Central memory CD4-positive, alpha-beta T cell (primary cell): ENCODE results near the gene ANAPC10.
A peak's percentile ranks its signal among the peaks of the same experiment; 100 is the strongest.
"Not testable (repeated sequence)": the region's sequence is repeated elsewhere in the genome, so short reads cannot be mapped to it uniquely, and the experiment has no call there.

Experiments
- DNase-seq: peaks from one replicate; pipeline ENCODE4 v3.0.0; 2022
- total RNA-seq, 3 experiments: gene quantifications; one replicate each; lab custom pipeline; 2026; lab: John Stamatoyannopoulos, UW

The ANAPC10 gene, protein sequence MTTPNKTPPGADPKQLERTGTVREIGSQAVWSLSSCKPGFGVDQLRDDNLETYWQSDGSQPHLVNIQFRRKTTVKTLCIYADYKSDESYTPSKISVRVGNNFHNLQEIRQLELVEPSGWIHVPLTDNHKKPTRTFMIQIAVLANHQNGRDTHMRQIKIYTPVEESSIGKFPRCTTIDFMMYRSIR
- total RNA-seq: 3.7 to 5.1 (median 4.4) reads per million in 3 experiments

DNA sequence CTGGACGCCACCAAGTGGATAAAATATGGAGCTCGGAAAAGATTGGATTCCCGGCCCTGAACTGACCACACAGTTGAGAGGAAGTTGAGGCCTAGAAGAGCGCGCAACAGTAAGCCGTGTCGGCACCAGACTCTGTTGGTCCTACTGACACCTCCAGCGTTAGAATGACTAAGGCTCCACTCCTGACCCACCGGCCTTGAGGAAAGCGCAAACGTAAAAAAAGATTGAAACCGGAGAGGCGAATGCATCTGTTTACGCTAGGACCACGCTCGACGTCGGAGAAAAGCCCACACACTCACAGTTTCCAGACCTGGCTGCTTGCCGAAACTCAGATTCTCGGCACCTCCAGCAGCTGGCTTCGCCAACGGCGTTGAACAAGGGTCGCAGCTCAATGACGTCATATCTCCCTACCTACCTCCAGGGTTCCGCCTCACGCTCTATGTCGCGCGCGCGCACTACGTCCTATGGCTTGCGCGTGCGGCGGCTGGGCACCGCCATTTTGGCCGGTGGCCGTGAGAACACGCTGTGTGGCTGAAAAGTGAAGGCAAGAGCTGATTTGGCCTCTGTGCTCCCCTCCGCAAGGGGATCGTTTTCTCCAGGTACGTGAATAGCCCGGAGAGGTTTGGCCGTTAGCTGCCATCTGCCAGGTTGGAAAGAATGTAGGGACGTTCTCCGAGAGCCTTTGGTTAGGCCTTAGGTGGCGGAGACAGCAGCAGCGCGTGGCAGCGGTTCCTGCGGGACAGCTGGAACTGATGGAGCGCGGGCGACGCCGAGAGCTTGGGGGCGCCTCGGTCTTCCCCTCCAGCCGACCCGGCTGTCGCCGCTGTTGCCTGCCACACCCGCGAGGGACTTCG, at the start of gene ANAPC10, which contains the start of gene ABCE1:
TSS of gene ANAPC10 (minus strand) at position 376 of the 854 bp plus-strand sequence. CDS start 2,097 bp downstream, outside the sequence.
TSS of gene ABCE1 (plus strand) at position 491 of the 854 bp plus-strand sequence. CDS start 6,102 bp downstream, outside the sequence.
- peak; percentile 95 for DNase-seq

DNA sequence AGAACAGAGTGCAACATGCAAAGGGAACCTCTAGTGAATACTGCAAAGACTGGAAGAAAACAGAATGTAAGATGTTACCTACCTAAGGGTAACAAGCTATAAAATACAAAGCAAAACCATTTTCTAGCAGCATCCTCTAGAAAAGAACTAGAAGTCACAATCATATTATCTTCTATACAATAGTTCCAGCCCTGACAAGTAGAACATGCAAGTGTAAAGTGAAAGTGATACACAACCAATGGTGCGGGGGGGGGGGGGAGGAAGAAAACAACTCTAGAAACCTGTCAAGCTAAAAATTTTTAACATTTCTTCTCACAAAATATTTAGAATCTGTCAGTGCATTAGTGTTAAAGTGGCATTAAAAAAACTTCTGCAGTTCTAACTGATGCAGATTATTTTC, 38.2 kb upstream of the ANAPC10 start:
- not testable (repeated sequence) for DNase-seq

DNA sequence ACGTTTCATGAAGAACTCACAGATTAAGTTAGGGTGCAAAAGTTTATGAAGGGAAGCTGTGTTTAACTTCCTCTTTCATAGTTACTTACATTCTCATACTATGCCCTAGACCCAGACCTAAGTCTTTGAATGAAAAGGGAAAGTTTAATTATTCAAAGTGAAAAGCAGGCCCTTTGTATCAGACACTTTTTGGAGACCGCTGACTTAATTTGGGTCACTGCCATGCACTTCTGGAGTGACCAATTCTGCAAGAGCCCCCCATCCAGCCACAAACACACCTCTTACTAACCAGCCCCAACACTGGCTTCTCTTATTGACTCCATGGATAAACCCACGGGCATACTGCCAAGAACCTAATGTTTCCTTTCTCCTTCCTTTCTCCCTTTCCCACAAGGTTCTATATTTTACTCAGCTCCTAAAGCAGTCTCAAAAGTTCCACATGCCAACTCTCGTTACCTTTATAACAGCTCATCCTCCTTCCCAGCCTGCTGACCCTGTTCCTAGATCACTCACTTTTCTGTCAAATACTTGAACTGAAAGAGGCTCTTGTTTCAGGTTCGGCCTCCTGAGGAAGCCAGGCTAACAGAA, 34.6 kb upstream of the ANAPC10 start:
- DNase-seq: no peak

DNA sequence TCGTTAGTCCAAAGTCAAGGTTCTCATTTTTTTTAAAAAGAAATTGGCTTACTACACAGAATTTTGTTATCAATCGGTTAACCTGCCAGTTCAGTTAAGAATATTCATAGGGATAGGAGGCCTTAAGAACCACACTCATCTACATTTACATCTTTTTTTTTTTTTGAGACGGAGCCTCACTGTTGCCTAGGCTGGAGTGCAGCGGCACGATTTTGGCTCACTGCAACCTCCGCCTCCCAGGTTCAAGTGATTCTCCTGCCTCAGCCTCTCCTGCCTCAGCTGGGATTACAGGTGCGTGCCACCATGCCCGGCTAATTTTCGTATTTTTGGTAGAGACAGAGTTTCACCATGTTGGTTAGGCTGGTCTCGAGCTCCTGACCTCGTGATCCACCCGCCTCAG, 33.9 kb upstream of the ANAPC10 start:
- DNase-seq: no peak

DNA sequence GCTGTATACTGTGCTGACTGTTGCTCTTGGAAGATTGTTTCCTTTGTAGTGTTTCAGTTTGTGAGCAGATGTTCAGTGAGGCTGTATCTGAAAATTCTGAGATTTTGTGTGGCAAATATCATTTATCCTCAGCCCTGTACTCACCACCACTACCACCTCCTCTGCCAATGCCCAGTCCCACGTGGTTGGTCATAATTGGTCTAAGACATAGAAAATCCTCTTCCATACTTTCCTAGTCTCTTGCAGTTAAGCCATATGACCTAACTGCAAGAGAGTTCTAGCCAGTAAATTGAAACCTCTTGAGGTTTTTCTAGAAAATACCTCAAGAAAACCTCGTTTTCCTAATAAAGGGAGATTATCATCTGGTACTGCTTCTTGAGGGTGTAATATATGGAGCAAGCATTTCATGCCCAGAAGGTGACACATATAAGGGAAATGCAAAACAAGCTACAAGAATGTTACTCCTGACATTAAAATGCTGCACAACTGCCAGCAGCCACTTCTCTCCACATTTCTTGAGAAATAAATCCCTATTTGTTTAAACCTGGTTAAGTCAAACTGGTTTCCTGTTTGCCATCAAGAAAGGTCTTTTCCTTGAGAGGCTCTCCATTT, 32.9 kb upstream of the ANAPC10 start:
- no peak for DNase-seq

DNA sequence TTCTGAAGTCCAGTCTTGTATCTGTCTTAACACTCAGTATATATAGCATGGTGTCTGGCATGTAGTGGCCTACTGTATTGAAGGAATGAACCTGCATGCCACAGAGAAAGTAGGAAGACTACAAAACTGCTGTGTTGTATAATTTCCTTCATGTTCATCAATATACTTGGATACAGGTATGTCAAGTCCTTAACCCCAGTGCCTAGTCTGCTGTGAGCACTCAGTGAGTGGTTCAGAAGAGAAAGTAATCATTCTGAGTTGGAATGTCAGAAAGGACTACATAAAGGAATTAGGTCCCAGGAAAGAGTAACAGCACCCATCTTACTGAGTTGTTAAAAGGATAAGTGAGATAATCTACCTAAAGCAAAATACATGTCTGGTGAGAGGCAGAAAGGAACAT, 32.1 kb upstream of the ANAPC10 start:
- DNase-seq: no peak

DNA sequence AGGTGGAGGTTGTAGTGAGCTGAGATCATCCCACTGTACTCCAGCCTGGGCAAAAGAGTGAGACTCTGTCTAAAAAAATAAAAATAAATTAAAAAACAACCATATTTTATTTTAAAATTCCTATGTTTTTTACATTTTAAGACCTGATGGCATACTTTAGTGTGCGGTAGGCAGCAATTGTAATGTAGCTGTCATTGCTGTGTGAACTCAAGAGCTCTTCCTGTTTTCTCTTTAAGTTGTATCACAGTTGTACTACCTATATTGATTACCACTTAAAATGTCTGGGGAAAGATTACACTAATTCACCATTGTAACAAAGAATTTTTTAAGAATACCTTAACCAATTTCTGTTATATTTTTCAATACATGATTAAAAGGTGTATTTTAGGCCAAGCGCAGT, 27.4 kb upstream of the ANAPC10 start:
- no peak for DNase-seq

DNA sequence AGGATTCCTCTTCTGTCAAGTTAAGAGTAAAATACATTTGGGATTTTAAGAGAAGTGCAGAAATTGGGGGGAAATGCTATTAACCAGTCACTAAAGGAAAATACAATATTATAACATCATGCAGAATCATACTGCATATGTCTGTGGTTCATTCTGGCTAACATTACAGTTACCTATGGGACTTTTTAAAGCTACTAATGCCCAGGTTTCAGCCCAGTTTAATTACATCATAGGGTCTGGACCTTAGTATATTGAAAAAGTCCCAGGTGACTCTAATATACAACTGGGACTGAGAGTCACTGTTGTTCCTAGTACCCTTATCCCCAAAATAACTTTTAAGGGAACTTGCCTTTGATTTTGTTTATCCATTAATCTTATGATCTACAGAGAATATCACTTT, 10.1 kb upstream of the ANAPC10 start:
- DNase-seq: no peak

DNA sequence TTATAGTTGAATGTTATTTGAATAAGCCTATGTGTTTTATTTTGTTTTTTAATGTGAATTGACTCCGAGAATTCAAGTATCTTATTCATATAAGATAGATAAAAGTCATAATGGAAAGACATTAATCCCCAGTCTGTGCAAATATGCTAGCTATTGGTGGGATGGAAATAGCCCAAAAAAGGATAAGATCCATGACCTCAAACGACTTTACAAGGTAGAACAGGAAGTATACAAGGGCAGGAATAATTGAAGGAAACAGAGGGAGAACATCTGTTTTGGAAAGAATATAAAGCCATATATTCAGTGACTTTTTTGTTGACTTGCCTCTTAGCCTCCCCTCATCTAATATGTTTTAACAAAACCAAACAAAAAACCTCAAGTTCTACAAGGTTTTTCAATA, 9.1 kb upstream of the ANAPC10 start:
- no peak for DNase-seq

DNA sequence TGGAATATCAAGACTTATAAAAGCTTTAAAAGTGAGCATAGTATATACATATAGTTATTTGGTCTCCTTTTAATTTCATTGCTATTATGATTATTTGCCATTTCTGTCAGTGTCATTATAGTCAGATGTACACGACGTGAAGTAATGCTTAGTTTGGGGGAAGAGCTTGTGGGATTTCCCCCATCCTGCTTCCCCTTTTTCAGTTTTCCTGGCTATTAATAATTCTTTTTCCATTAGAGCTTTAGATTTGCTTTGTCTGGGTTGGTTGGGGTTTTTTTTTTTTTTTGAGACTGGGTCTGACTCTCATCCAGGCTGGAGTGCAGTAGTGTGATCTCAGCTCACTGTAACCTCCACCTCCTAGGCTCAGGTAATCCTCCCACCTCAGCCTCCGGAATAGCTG, 5.5 kb upstream of the ANAPC10 start:
- DNase-seq: no peak

DNA sequence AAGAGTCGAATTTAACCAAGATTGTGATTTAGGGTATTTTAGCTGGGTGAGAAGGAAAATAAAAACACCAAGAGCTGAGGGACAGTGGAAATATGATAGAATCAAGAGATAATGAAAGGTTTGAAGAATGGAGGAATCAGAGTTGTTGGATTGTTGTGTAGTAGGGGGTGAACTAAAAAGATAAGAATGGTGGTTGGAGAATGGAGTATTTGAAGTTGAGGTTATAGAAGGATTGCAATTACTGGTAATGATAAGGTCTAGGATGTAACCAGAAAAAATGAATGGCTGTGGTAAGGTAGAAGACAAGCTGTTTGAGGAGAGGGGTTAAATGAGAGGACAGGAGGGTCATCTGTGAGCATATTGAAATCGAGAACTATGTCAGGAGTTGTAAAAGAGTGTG, 4.6 kb upstream of the ANAPC10 start:
- no peak for DNase-seq

DNA sequence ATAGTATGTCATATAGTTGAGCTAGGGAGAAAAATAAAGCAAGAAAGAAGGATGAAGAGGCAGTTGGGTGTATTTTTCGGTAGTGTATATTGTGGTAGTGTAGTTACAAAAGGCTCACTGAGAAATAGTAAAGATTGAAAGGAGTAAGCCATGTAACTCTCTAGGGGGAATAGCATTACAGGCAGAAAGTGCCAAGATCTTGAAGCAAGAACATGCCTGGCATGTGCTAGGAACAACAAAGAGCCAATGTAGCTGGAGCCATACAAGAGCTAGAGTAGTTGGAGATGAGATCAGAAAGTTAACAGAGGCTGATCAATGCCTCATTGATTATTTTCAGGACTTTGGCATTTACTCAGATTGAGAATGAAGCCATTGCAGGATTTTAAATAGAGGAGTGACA, 3.1 kb upstream of the ANAPC10 start:
- DNase-seq: no peak

DNA sequence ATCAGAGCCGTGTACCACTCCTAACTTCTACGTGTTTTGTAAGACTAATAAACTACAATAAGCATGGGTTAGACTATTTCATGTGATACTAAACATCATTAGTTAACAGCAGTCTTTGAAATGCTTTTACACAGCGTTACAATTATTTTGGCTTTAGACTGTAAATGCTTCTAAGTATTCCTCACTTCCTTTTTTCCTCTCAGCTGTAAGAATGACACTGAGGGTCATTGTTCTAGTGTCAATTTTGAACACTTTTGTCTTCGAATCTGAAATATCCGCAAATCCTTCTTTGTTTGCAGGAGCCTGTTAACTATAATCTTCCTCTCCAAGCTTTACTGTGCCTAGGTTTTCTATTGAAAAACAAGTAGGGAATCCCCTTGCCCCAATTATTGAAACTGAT, 1.7 kb upstream of the ANAPC10 start:
- no peak for DNase-seq

DNA sequence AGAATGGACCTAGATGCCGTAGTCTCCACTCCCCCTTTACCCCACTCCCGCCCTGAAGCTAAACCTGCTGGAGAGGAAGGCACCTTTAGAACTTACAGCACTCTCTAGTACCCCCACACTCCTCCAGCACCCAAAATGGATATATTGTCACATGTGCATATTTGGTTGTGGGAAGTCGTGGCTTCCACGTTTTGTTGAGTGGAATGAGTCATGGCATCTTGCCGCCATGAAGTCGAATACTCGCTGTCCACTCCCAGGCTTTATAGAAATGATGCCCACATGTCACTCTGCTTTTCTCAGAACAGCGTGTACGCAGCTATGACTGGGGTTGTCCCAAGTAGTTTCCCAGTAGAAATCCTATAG, 660 bp upstream of the ANAPC10 start:
- peak; percentile 45 for DNase-seq

DNA sequence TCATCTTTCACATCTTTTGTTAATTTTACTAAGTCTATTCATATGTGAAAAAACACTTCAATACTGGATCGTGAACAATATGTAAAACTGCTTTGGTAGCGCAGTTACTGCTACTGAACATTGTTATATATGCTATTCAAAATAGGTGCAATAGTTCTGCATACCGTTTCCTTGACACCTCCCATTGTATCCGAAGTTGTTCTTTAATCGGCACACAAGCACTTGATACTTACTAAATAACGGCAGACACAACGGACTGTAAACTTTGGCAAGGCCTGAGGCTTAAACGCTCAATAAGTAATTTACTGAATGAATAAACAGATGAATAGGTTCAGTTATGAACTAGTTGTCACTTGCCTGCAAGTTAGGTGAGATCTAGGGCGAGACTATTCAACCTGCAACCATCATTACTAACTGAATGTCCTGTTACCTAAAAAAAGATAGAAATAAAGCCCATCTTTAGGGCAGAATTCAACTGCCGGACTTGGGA, 620 bp downstream of the ANAPC10 start:
- peak; percentile 1 for DNase-seq

DNA sequence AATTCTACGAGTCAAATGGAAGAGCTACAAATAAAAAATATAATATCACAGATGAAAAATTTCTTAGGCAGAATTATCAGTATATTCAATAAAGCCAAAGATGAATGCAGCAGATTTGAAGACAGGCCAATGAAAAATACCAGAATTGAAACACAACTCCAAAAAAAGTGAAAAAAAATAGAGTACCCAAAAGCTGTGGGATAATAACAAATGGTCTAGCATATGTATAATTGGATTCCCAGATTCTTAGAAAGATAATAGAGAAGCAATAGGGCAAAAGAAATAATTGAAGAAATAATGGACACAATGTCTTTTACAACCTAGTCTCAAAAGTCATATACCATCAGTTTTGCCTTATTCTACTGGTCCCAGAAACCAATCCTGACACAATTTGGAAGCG, 4.4 kb downstream of the ANAPC10 start:
- no peak for DNase-seq

DNA sequence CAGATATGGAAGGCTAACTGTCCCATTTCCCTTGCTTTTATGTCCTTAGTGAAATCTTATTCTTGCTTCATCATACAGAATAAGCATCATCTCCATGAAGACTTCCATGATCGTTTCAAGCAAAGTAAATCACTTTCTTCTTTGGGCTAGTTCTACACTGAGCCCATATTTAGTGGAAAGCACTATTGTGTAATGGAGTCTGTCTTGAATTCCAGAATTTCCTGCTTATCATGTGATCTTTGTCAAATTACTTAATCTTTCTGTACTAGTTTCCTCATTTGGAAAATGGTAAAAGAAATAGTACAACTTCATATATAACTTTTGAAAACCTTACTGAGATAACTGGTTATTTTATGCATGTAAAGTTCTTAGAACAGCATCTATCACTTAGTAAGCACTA, 7.6 kb downstream of the ANAPC10 start:
- no peak for DNase-seq

DNA sequence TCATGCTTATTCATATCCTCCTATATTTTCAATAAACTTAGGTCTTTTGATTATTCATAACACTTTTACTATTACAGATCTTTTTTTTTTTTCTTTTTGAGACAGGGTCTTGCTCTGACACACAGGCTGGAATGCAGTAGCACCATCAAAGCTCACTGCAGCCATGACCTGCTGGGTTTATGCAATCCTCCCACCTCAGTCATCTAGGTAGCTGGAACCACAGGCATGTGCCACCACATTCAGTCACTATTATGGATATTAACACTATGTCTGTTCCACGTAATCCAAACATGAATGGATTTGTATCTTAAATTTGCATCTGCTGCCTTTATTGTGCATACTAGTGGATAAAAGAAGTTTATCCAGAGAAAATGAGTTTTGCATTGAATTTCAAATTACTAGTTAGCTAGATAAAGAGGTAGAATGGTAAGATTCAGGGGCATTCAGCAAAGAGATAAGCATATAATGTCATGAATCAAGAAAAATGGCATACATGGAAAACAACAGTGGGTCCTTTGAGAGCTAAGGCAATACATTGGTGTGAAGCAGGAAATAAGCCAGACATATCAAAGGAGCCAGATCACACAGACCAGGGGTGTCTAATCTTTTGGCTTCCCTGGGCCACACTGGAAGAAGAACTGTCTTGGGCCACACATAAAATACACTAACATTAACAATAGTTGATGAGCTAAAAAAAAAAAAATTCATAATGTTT, 13.9 kb downstream of the ANAPC10 start:
- no peak for DNase-seq

DNA sequence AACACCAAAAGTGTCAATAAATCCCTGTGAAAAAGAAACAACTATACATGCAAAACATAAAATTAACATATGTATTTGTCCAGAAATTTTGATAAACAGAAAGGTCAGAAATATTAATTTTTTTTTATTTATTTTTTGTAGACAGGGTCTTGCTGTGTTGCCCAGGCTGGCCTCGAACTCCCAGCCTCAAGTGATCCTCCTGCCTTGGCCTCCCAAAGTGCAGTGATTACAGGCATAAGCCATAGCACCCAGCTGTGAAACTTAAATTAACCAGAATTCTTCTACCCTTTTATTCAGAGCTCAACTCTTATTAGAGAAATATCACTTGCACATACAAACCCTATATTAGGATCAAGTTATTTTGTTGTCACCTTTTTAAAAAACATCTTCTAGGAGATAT, 16.2 kb downstream of the ANAPC10 start:
- no peak for DNase-seq

DNA sequence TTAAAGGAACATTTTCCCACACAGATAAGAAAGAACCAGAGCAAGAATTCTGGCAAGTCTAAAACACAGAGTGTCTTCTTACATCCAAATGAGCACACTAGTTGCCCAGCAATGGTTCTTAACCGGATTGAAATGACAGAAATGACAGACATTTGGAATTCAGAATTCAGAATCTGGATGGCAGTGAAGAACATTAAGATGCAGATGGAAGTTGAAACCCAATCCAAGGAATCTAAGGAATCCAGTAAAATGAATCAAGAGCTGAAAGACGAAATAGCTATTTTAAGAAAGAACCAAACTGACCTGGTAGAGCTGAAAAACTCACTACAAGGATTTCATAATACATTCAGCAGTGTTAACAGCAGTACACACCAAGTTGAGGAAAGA, 21.5 kb downstream of the ANAPC10 start:
- no peak for DNase-seq

DNA sequence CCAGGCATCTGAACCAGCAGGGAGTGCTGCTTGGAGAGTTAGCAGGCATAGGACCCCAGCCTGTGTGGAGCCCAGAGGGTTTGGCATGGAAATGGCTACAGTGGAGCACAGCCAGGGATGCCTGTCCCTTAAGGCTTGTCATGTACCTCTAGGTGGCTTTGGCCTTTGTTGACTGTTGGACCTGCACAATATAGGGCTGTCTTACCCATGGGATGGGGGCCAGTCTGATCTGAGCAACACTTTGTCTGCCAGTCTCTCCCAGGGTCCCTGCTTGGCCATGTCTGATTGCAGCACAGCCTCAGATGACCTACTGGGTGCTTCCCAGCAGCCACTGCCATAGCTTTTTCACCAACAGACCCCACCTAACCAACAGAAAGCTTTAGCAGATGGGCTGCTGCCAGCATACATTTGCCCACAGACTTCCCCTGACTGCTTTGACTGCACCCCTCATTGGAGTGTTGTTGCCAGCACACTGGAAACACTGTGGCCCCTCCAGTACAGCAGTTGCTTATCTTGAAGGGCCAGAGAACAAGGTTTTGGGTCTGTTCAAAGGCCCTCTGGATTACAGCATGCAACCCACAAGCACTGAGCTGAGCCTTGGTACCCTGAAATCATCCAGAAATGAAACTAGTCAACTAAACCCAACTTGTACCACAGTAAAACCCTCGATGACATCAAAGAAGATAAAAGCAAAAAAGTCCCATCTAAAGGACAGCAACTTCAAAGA, 22.1 kb downstream of the ANAPC10 start:
- no peak for DNase-seq

DNA sequence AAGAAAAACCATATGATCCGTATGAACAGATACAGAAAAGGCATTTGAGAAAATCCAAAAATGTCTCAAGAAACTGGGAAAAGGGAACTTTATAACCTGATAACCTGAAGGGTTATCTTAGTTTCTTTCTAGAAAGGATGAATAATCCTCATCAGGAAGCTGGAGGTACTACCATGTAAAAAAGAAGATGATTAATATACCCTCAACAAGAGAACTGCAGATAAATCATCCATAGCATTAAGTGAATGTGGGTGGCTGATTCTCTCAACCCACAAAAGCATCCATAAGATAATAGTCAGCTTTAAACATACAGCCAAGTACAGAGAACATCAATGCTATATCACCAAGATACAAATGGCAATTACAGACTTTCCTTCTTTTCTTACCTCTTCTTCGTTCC, 26.4 kb downstream of the ANAPC10 start:
- DNase-seq: no peak
